K562 (cell line): Measurements from ENCODE around the gene SOCS7. TPM values are rescaled to one million over a fixed set of nuclear protein-coding genes. Genes with fewer than 3 reads are reported as not detected.

Experiments used
- ATAC-seq: fragments of 200-7000 bp; cut with Tn5 transposase; 3 replicates; pipeline ENCODE4 v1.9.1; 2020; ENCODE audit warnings: moderate library complexity
- BruUV-seq: library from RNA; stranded (reverse); fragments of 400-500 nt; replicated peaks from 2 replicates; lab custom pipeline; 2021; lab: Mats Ljungman, UMichigan
- CTCF ChIA-PET: fragments of 300-600 bp; formaldehyde crosslinking; extraction: SDS; loops from one replicate; lab custom pipeline; 2021; ENCODE audit warnings: low intra/inter-chr PET ratio; lab: Yijun Ruan, JAX
- POLR2A ChIA-PET: fragments of 300-600, 350-650 bp; sonication (Branson Sonifier 250); formaldehyde crosslinking; extraction: SDS; loops from one replicate; lab custom pipeline; 2021; ENCODE audit warnings: antibody characterized with exemption, inconsistent platforms; lab: Yijun Ruan, JAX
- DNase-seq, 4 experiments: peaks; one replicate each; pipeline versions ENCODE4 v3.0.0 to v3.0.0-alpha.2; 2011 to 2018; ENCODE audit warnings: low spot score in 3 of 4, mixed read lengths in 3 of 4; ENCODE audit errors: extremely low read depth in 1 of 4
- FAIRE-seq: peaks from 2 replicates; lab custom pipeline; 2011; peaks lifted over from hg19 to GRCh38; lab: Jason Lieb, UNC
- H2AFZ ChIP-seq: 2 replicates; pipeline ENCODE4 v1.6.0; 2011; ENCODE audit warnings: low read depth, low read length, control low read depth, inconsistent platforms
- H3K27ac ChIP-seq: fragments of 200-600 bp; 3 replicates; pipeline ENCODE4 v1.8.0; 2011; ENCODE audit warnings: low read depth, mild to moderate bottlenecking, control low read depth, inconsistent platforms, low read length, moderate library complexity, mixed read lengths; ENCODE audit errors: extremely low read depth
- H3K27me3 ChIP-seq, 2 experiments: fragments of 300-600 bp in 1 of 2; 2 replicates in 1 of 2; 3 replicates in 1 of 2; pipeline versions ENCODE4 v1.6.0 to v1.8.0; 2011; ENCODE audit warnings: inconsistent platforms in 2 of 2, low read length in 2 of 2, mild to moderate bottlenecking in 1 of 2, mixed read lengths in 1 of 2, moderate library complexity in 1 of 2; ENCODE audit not compliant: control insufficient read depth in 2 of 2, insufficient read depth in 2 of 2
- H3K36me3 ChIP-seq: fragments of 300-600 bp; 3 replicates; pipeline ENCODE4 v1.8.0; 2011; ENCODE audit warnings: mild to moderate bottlenecking, low read length, inconsistent platforms; ENCODE audit not compliant: control insufficient read depth, insufficient read depth
- H3K4me1 ChIP-seq, 2 experiments: fragments of 200-600 bp in 1 of 2; replicated peaks in 1 of 2; 2 replicates in 1 of 2; 3 replicates in 1 of 2; pipeline versions ENCODE4 v1.5.1 to v1.8.0; 2011; ENCODE audit warnings: inconsistent platforms in 2 of 2, low read length in 2 of 2, mild to moderate bottlenecking in 1 of 2, mixed read lengths in 1 of 2, moderate library complexity in 1 of 2; ENCODE audit not compliant: control insufficient read depth in 2 of 2, insufficient read depth in 2 of 2
- H3K4me2 ChIP-seq: 2 replicates; pipeline ENCODE4 v1.6.1; 2011; ENCODE audit warnings: low read length, control low read depth, inconsistent platforms, mixed read lengths; ENCODE audit not compliant: insufficient read depth
- H3K4me3 ChIP-seq: fragments of 200-600 bp; sonication (generic), shearing (Covaris generic); 2 replicates; pipeline ENCODE4 v1.5.1; 2016; ENCODE audit warnings: control low read depth, inconsistent platforms
- H3K79me2 ChIP-seq: fragments of 200-600 bp; 3 replicates; pipeline ENCODE4 v1.8.0; 2011; ENCODE audit warnings: low read length, inconsistent platforms; ENCODE audit not compliant: control insufficient read depth, insufficient read depth
- H3K9ac ChIP-seq, 2 experiments: 2 replicates each; pipeline versions ENCODE4 v1.6.0 to v1.6.1; 2011; ENCODE audit warnings: low read depth in 2 of 2, low read length in 2 of 2, control low read depth in 1 of 2, inconsistent platforms in 1 of 2, mild to moderate bottlenecking in 1 of 2, mixed read lengths in 1 of 2; ENCODE audit not compliant: insufficient read depth in 1 of 2
- H3K9me1 ChIP-seq: one replicate; pipeline ENCODE4 v1.6.0; 2011; ENCODE audit warnings: inconsistent platforms, mild to moderate bottlenecking, low read length, moderate library complexity; ENCODE audit not compliant: control insufficient read depth, insufficient read depth
- H3K9me3 ChIP-seq: replicated peaks from 2 replicates; pipeline ENCODE4 v1.5.1; 2011; ENCODE audit warnings: low read depth, low read length, inconsistent platforms; ENCODE audit not compliant: control insufficient read depth, insufficient read depth
- H4K20me1 ChIP-seq: replicated peaks from 2 replicates; pipeline ENCODE4 v1.6.1; 2011; ENCODE audit warnings: low read length, inconsistent platforms, mixed read lengths; ENCODE audit not compliant: control insufficient read depth, insufficient read depth
- BACH1 ChIP-seq: fragments of 200-800 bp; sonication (Bioruptor generic); IDR thresholded peaks from 2 replicates; pipeline ENCODE4 v1.6.1; 2016; ENCODE audit warnings: missing genetic modification characterization, missing compliant biosample characterization
- BMI1 ChIP-seq: fragments of 150-350 bp; IDR thresholded peaks from 2 replicates; pipeline ENCODE4 v1.6.1; 2014; ENCODE audit warnings: low read length
- CEBPZ ChIP-seq: fragments of 150-350 bp; IDR thresholded peaks from 2 replicates; pipeline ENCODE4 v1.6.1; 2014; ENCODE audit warnings: low read depth, mild to moderate bottlenecking, low read length, borderline replicate concordance
- POLR2A ChIP-seq: fragments of 450-650 bp; conservative IDR thresholded peaks from 2 replicates; pipeline ENCODE4 v1.6.1; 2016
- TAF9B ChIP-seq: fragments of 450-650 bp; IDR thresholded peaks from 2 replicates; pipeline ENCODE4 v1.6.1; 2018; ENCODE audit warnings: mild to moderate bottlenecking; ENCODE audit not compliant: partially characterized antibody
- ZNF766 ChIP-seq: fragments of 200-800 bp; sonication (Bioruptor generic); conservative IDR thresholded peaks from 2 replicates; pipeline ENCODE4 v1.6.1; 2016; ENCODE audit warnings: missing genetic modification characterization, missing compliant biosample characterization
- WGBS: fragments of 100-300 bp; shearing (Covaris generic); methylation state at CpG from one replicate; pipeline ENCODE4 v1.1.6; 2016; ENCODE audit warnings: low coverage, mixed read lengths; ENCODE audit not compliant: insufficient coverage; ENCODE audit errors: missing lambda C conversion rate; 5-methylcytosine and 5-hydroxymethylcytosine counted together
- in situ Hi-C: fragments of 300-500 bp; cut with MboI; formaldehyde crosslinking; loops from 4 replicates; pipeline ENCODE4 v1.15.0; 2018; ENCODE audit warnings: inconsistent platforms, mixed read lengths
- intact Hi-C: fragments of 100-400 bp; cut with micrococcal nuclease; formaldehyde crosslinking; loops from 2 replicates; pipeline ENCODE4 v1.14.2; 2022
- polyA plus RNA-seq, 8 experiments: library from polyadenylated mRNA; depleted of rRNA in 4 of 8; stranded (reverse) in 5 of 8; unstranded in 3 of 8; fragments of >200 nt; fragmentation: Nextera tagmentation in 2 of 8; fragmentation: Illumina TruSeq in 1 of 8; extraction: Ambion mirVana in 2 of 8; extraction: Trizol in 1 of 8; gene quantifications; 2 replicates each; pipeline versions ENCODE4 v1.2.1 to v1.2.3, GENCODE V29; 2011 to 2014; ENCODE audit warnings: inconsistent platforms in 1 of 8, missing spikeins in 1 of 8
- total RNA-seq, 7 experiments: library from RNA; depleted of rRNA in 6 of 7; stranded (reverse); fragments of >200 nt in 6 of 7; fragmentation: Illumina TruSeq in 2 of 7; extraction: Trizol in 2 of 7; gene quantifications; 2 replicates each; pipeline versions ENCODE4 v1.2.1 to v1.2.3, GENCODE V29; 2011 to 2021; ENCODE audit warnings: low replicate concordance in 1 of 7
- TF ChIP-seq, protein P1 (sequence below): fragments of 450-650 bp; IDR thresholded peaks from 2 replicates; pipeline ENCODE4 v1.6.1; 2016; ENCODE audit warnings: missing biosample characterization, missing genetic modification characterization
- TF ChIP-seq, protein P2 (sequence below): fragments of 450-650 bp; formaldehyde crosslinking; conservative IDR thresholded peaks from 2 replicates; pipeline ENCODE4 v1.4.0; 2022; ENCODE audit warnings: mild to moderate bottlenecking, missing genetic modification characterization

The SOCS7 gene
- total and polyA plus RNA-seq, 9 of the 15 experiments (the other 6 are each of a cell fraction or from before 2014, with no cell fraction given), result 0.94 to 14.5 (median 8.2) TPM

DNA sequence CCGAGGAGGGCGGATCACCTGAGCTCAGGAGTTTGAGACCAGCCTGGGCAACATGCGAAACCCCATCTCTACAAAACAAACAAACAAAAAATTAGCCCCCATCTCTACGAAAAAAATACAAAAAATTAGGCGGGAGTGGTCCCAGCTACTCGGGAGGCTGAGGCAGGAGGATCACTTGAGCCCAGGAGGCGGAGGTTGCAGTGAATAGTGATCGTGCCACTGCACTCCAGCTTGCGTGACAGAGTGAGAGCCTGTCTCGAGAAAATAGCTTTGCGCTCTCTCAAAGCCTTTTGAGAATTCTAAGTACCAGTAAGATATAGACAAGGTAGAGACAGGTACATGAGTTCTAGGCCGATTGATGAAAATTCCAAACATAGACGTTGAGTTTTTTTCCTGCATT lies 2.0 kb downstream of the SOCS7 start:
- Histone ChIP-seq H3K9ac (no peak overlapping the region), H3K9me3 (no peaks in the 10 kb centered on the region), H3K4me1 (peaks cover 22 to 23% of the 10 kb centered on the region in 2 experiments; a peak in 4 of 5 replicates), H3K79me2 (peaks cover 25% of the 10 kb centered on the region), H4K20me1 (peaks cover 9% of the 10 kb centered on the region; the same call in 1 of the 2 replicates), H3K4me3 (0 out of 2 replicates have a peak overlapping the region, but pooled peaks have one; percentile 73), H3K9me1 (no peaks in the 10 kb centered on the region), H3K27me3 (no peaks in the 10 kb centered on the region), H3K27ac (no peak overlapping the region), H3K4me2 (no peak overlapping the region; the same call in 1 of the 2 replicates), H2AFZ (no peak overlapping the region), H3K36me3 (no peaks in the 10 kb centered on the region)
- ChIA-PET POLR2A (interaction anchor here (0.5 to 3.5 kb wide), 9 partner anchors 10 to 155 kb away, joined by 3 to 34 read pairs (median 3); partner anchors contain the start of gene GPR179), CTCF (no interaction called here)
- WGBS, result 82% methylated on average over 13 of the region's 13 CpGs
- in situ Hi-C loops, result no loop called here
- no peak for ATAC-seq
- BruUV-seq, result no TSS peak
- intact Hi-C loops, result loop anchor here (5.0 kb wide), 1 partner anchor 314 kb away; no protein-coding TSS in a partner anchor
- no peak for DNase-seq
- FAIRE-seq, result no peak
- no peak for TF ChIP-seq TAF9B
- TF ChIP-seq BMI1, result no peak
- TF ChIP-seq, protein P1, sequence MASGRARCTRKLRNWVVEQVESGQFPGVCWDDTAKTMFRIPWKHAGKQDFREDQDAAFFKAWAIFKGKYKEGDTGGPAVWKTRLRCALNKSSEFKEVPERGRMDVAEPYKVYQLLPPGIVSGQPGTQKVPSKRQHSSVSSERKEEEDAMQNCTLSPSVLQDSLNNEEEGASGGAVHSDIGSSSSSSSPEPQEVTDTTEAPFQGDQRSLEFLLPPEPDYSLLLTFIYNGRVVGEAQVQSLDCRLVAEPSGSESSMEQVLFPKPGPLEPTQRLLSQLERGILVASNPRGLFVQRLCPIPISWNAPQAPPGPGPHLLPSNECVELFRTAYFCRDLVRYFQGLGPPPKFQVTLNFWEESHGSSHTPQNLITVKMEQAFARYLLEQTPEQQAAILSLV, result no peak
- TF ChIP-seq CEBPZ, result no peak
- no peak for TF ChIP-seq ZNF766
- TF ChIP-seq, protein P2, sequence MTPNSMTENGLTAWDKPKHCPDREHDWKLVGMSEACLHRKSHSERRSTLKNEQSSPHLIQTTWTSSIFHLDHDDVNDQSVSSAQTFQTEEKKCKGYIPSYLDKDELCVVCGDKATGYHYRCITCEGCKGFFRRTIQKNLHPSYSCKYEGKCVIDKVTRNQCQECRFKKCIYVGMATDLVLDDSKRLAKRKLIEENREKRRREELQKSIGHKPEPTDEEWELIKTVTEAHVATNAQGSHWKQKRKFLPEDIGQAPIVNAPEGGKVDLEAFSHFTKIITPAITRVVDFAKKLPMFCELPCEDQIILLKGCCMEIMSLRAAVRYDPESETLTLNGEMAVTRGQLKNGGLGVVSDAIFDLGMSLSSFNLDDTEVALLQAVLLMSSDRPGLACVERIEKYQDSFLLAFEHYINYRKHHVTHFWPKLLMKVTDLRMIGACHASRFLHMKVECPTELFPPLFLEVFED (CRISPR knock-in tag), result no peak
- TF ChIP-seq POLR2A, result no peak
- TF ChIP-seq BACH1 (tag), result no peak
